MM.1S (cell line): ENCODE results near the gene SMIM10L1.

Experiments
- DNase-seq: peaks from one replicate; pipeline ENCODE4 v3.0.0-alpha.2; 2015
- H2AFZ ChIP-seq: fragments of 300-600 bp; sonication (generic); 2 replicates; pipeline ENCODE4 v1.6.0; 2016; ENCODE audit warnings: antibody characterized with exemption, low read length
- H3F3A ChIP-seq: fragments of 300-600 bp; sonication (generic); 2 replicates; pipeline ENCODE4 v1.6.1; 2016; ENCODE audit warnings: mild to moderate bottlenecking, antibody characterized with exemption, low read length, moderate library complexity, mixed read lengths; ENCODE audit not compliant: insufficient read depth
- H3K27ac ChIP-seq: fragments of 300-600 bp; sonication (generic); 2 replicates; pipeline ENCODE4 v1.5.1; 2016; ENCODE audit warnings: mild to moderate bottlenecking, low read length
- H3K27me3 ChIP-seq: fragments of 300-600 bp; sonication (generic); replicated peaks from 2 replicates; pipeline ENCODE4 v1.6.0; 2016; ENCODE audit warnings: low read length; ENCODE audit not compliant: insufficient read depth
- H3K36me3 ChIP-seq: fragments of 300-600 bp; sonication (generic); replicated peaks from 2 replicates; pipeline ENCODE4 v1.6.1; 2016; ENCODE audit warnings: mild to moderate bottlenecking, low read length, mixed read lengths; ENCODE audit not compliant: insufficient read depth
- H3K4me1 ChIP-seq: fragments of 300-600 bp; sonication (generic); 2 replicates; pipeline ENCODE4 v1.6.1; 2016; ENCODE audit warnings: low read length, mixed read lengths
- H3K4me2 ChIP-seq: fragments of 300-600 bp; sonication (generic); 2 replicates; pipeline ENCODE4 v1.6.0; 2016; ENCODE audit warnings: low read depth, low read length
- H3K4me3 ChIP-seq: fragments of 300-600 bp; sonication (generic); 2 replicates; pipeline ENCODE4 v1.5.1; 2016; ENCODE audit warnings: low read length, mixed read lengths
- H3K79me2 ChIP-seq: fragments of 300-600 bp; sonication (generic); 2 replicates; pipeline ENCODE4 v1.6.1; 2016; ENCODE audit warnings: mixed run types, low read length, mixed read lengths
- H3K9ac ChIP-seq: fragments of 300-600 bp; sonication (generic); 2 replicates; pipeline ENCODE4 v1.6.1; 2016; ENCODE audit warnings: low read length, mixed read lengths
- H3K9me2 ChIP-seq: fragments of 300-600 bp; sonication (generic); replicated peaks from 2 replicates; pipeline ENCODE4 v1.6.1; 2016; ENCODE audit warnings: mild to moderate bottlenecking, low read length, mixed read lengths; ENCODE audit not compliant: insufficient read depth
- H3K9me3 ChIP-seq: fragments of 300-600 bp; sonication (generic); replicated peaks from 2 replicates; pipeline ENCODE4 v1.6.1; 2016; ENCODE audit warnings: mild to moderate bottlenecking, low read length, mixed read lengths; ENCODE audit not compliant: insufficient read depth
- H4K20me1 ChIP-seq: fragments of 300-600 bp; sonication (generic); 2 replicates; pipeline ENCODE4 v1.6.1; 2016; ENCODE audit warnings: mild to moderate bottlenecking, low read length, moderate library complexity, mixed read lengths; ENCODE audit not compliant: insufficient read depth
- CTCF ChIP-seq: fragments of 300-600 bp; sonication (generic); IDR thresholded peaks from 2 replicates; pipeline ENCODE4 v1.5.1; 2016; ENCODE audit warnings: antibody characterized with exemption, low read length, mixed read lengths
- EZH2 ChIP-seq: fragments of 300-600 bp; sonication (generic); optimal IDR thresholded peaks from 2 replicates; pipeline ENCODE3; 2017; ENCODE audit warnings: low read depth, mild to moderate bottlenecking, antibody characterized with exemption, low read length, mixed read lengths
- EZH2phosphoT487 ChIP-seq: fragments of 300-600 bp; sonication (generic); IDR thresholded peaks from 2 replicates; pipeline ENCODE4 v1.6.1; 2018; ENCODE audit warnings: antibody characterized with exemption, low read length

Gene SMIM10L1

GRCh38 chr12:11158885-11159444, 12.0 kb upstream of the SMIM10L1 start:
- Histone ChIP-seq H3K79me2 (peaks cover 97% of the 10 kb centered on the region), H2AFZ (no peak overlapping the region), H3K9ac (no peak overlapping the region), H3K9me3 (no peaks in the 10 kb centered on the region), H3K27me3 (no peaks in the 10 kb centered on the region), H3K4me2 (no peak overlapping the region), H3K36me3 (no peaks in the 10 kb centered on the region), H3F3A (no peaks in the 10 kb centered on the region), H3K27ac (no peak overlapping the region), H3K9me2 (no peaks in the 10 kb centered on the region; the same call in 1 of the 2 replicates), H3K4me1 (no peaks in the 10 kb centered on the region), H4K20me1 (no peaks in the 10 kb centered on the region; the same call in 1 of the 2 replicates), H3K4me3 (no peak overlapping the region)
- DNase-seq: no peak
- TF ChIP-seq EZH2phosphoT487 (no peak), CTCF (no peak), EZH2 (no peak)

- H3K4me3 ChIP-seq: no peak overlapping the region
- no peak overlapping the region for H2AFZ ChIP-seq
- no peaks in the 10 kb centered on the region for H3K9me3 ChIP-seq
- no peaks in the 10 kb centered on the region for H3F3A ChIP-seq
- no peak overlapping the region for H3K4me2 ChIP-seq
- peaks cover 97% of the 10 kb centered on the region for H3K79me2 ChIP-seq
- no peak overlapping the region for H3K9ac ChIP-seq
- H4K20me1 ChIP-seq: no peaks in the 10 kb centered on the region; the same call in 1 of the 2 replicates
- no peaks in the 10 kb centered on the region for H3K4me1 ChIP-seq
- H3K9me2 ChIP-seq: no peaks in the 10 kb centered on the region; the same call in 1 of the 2 replicates
- no peak overlapping the region for H3K27ac ChIP-seq
- H3K27me3 ChIP-seq: no peaks in the 10 kb centered on the region
- no peak for TF ChIP-seq EZH2phosphoT487
- TF ChIP-seq CTCF: no peak
- TF ChIP-seq EZH2: no peak
- DNase-seq: no peak
- no peaks in the 10 kb centered on the region for H3K36me3 ChIP-seq
These were observed 8.5 kb upstream of the SMIM10L1 start for GRCh38 chr12:11162502-11162901.

GRCh38 chr12:11164384-11164783, 6.6 kb upstream of the SMIM10L1 start:
- peaks cover 96% of the 10 kb centered on the region for H3K79me2 ChIP-seq
- no peaks in the 10 kb centered on the region for H3K4me1 ChIP-seq
- TF ChIP-seq CTCF (no peak), EZH2 (no peak), EZH2phosphoT487 (no peak)
- no peak overlapping the region for H3K9ac ChIP-seq
- H3K27me3 ChIP-seq: no peaks in the 10 kb centered on the region
- no peaks in the 10 kb centered on the region; the same call in 1 of the 2 replicates for H4K20me1 ChIP-seq
- no peaks in the 10 kb centered on the region for H3K9me3 ChIP-seq
- H3F3A ChIP-seq: no peaks in the 10 kb centered on the region
- H3K4me2 ChIP-seq: no peak overlapping the region
- no peak overlapping the region for H3K4me3 ChIP-seq
- no peak overlapping the region for H2AFZ ChIP-seq
- no peaks in the 10 kb centered on the region for H3K36me3 ChIP-seq
- DNase-seq: no peak
- no peak overlapping the region for H3K27ac ChIP-seq
- no peaks in the 10 kb centered on the region for H3K9me2 ChIP-seq
